HCT116 (cell line): ENCODE measurements around the gene NCBP3. TPM values are rescaled to one million over a fixed set of nuclear protein-coding genes. Genes with fewer than 3 reads are reported as not detected.

Source experiments
- ATAC-seq: fragments of 200-7000 bp; cut with Tn5 transposase; 2 replicates; pipeline ENCODE4 v1.9.1; 2020; ENCODE audit warnings: mild to moderate bottlenecking, moderate library complexity
- BruUV-seq: library from RNA; stranded (reverse); fragments of 400-500 nt; replicated peaks from 2 replicates; lab custom pipeline; 2021; lab: Mats Ljungman, UMichigan
- CTCF ChIA-PET: fragments of 300-600 bp; sonication (Branson Sonifier 250); formaldehyde crosslinking; loops from one replicate; lab custom pipeline; 2021; ENCODE audit warnings: antibody characterized with exemption; lab: Charles Lee
- POLR2A ChIA-PET: fragments of 300-600, 350-600 bp; sonication (Branson Sonifier 250); formaldehyde crosslinking; loops from one replicate; lab custom pipeline; 2021; ENCODE audit warnings: antibody characterized with exemption; lab: Charles Lee
- RAD21 ChIA-PET, 2 experiments: fragments of 300-600 bp; sonication (Branson Sonifier 250); formaldehyde crosslinking; loops; one replicate each; lab custom pipeline; 2023; ENCODE audit warnings: low total read pairs in 2 of 2; ENCODE audit not compliant: uncharacterized antibody in 2 of 2, unreplicated experiment in 2 of 2, low non-redundant PET in 1 of 2; lab: Charles Lee
- DNase-seq: peaks from one replicate; pipeline ENCODE4 v3.0.0-alpha.2; 2010; ENCODE audit warnings: low read depth, low spot score
- H2AFZ ChIP-seq: fragments of 200-600 bp; shearing (Covaris generic), sonication (generic); 2 replicates; pipeline ENCODE4 v1.6.1; 2017; ENCODE audit warnings: low read depth, mixed run types, mixed read lengths, antibody characterized with exemption, low read length; ENCODE audit not compliant: poor library complexity, severe bottlenecking
- H3K27ac ChIP-seq: 2 replicates; pipeline ENCODE4 v1.5.1; 2012; ENCODE audit warnings: low read depth, low read length
- H3K27me3 ChIP-seq: fragments of 200-600 bp; sonication (generic); 2 replicates; pipeline ENCODE4 v1.6.1; 2016; ENCODE audit warnings: mixed run types, low read length, mixed read lengths; ENCODE audit not compliant: insufficient read depth
- H3K36me3 ChIP-seq, 2 experiments: fragments of 200-500 bp in 1 of 2; fragments of 200-600 bp in 1 of 2; sonication (Bioruptor generic) in 1 of 2; sonication (generic) in 1 of 2; 2 replicates each; pipeline versions ENCODE4 v1.5.1 to v1.6.1; 2014 to 2016; ENCODE audit warnings: low read length in 2 of 2, inconsistent platforms in 1 of 2, mixed read lengths in 1 of 2, mixed run types in 1 of 2; ENCODE audit not compliant: insufficient read depth in 2 of 2, control insufficient read depth in 1 of 2
- H3K4me1 ChIP-seq, 2 experiments: fragments of 200-600 bp in 1 of 2; sonication (generic) in 1 of 2; 2 replicates each; pipeline versions ENCODE4 v1.5.1 to v1.6.1; 2012 to 2017; ENCODE audit warnings: low read length in 2 of 2, inconsistent platforms in 1 of 2, mild to moderate bottlenecking in 1 of 2, mixed read lengths in 1 of 2, mixed run types in 1 of 2, moderate library complexity in 1 of 2; ENCODE audit not compliant: insufficient read depth in 2 of 2, control insufficient read depth in 1 of 2
- H3K4me2 ChIP-seq: fragments of 200-600 bp; sonication (generic); 2 replicates; pipeline ENCODE4 v1.6.1; 2017; ENCODE audit warnings: mixed run types, low read length, mixed read lengths
- H3K4me3 ChIP-seq, 2 experiments: fragments of 200-600 bp in 1 of 2; sonication (generic) in 1 of 2; replicated peaks in 1 of 2; 2 replicates each; pipeline ENCODE4 v1.5.1; 2011 to 2016; ENCODE audit warnings: low read length in 2 of 2, control low read depth in 1 of 2, low read depth in 1 of 2, mild to moderate bottlenecking in 1 of 2, mixed read lengths in 1 of 2, mixed run types in 1 of 2
- H3K79me2 ChIP-seq: fragments of 200-600 bp; sonication (generic); 2 replicates; pipeline ENCODE4 v1.6.1; 2017; ENCODE audit warnings: mild to moderate bottlenecking, mixed run types, low read length, moderate library complexity, mixed read lengths; ENCODE audit not compliant: insufficient read depth
- H3K9ac ChIP-seq: fragments of 200-600 bp; sonication (generic); 2 replicates; pipeline ENCODE4 v1.6.1; 2016; ENCODE audit warnings: low read length, mixed read lengths
- H3K9me2 ChIP-seq: fragments of 200-600 bp; sonication (generic), shearing (Covaris generic); 2 replicates; pipeline ENCODE4 v1.6.1; 2017; ENCODE audit warnings: mixed run types, mild to moderate bottlenecking, moderate library complexity; ENCODE audit not compliant: insufficient read depth
- H3K9me3 ChIP-seq, 2 experiments: fragments of 200-500 bp in 1 of 2; fragments of 200-600 bp in 1 of 2; sonication (Bioruptor generic) in 1 of 2; sonication (generic) in 1 of 2; 2 replicates each; pipeline ENCODE4 v1.6.1; 2014 to 2017; ENCODE audit warnings: low read length in 2 of 2, mixed read lengths in 2 of 2, inconsistent platforms in 1 of 2, low read depth in 1 of 2, mild to moderate bottlenecking in 1 of 2, mixed run types in 1 of 2, moderate library complexity in 1 of 2; ENCODE audit not compliant: control insufficient read depth in 1 of 2, insufficient read depth in 1 of 2
- H4K20me1 ChIP-seq: fragments of 200-600 bp; sonication (generic), shearing (Covaris generic); 2 replicates; pipeline ENCODE4 v1.6.1; 2017; ENCODE audit warnings: mixed run types, mild to moderate bottlenecking, moderate library complexity; ENCODE audit not compliant: insufficient read depth
- ATF3 ChIP-seq: IDR thresholded peaks from 2 replicates; pipeline ENCODE4 v1.6.1; 2012
- CBX3 ChIP-seq: IDR thresholded peaks from 2 replicates; pipeline ENCODE4 v1.6.1; 2012; ENCODE audit warnings: low read depth
- CTCF ChIP-seq, 3 experiments: fragments of 200-600 bp in 1 of 3; sonication (generic) in 1 of 3; IDR thresholded peaks in 2 of 3; conservative IDR thresholded peaks in 1 of 3; 2 replicates each; pipeline ENCODE4 v1.5.1; 2012 to 2017; ENCODE audit warnings: low read depth in 2 of 3, low read length in 2 of 3, antibody characterized with exemption in 1 of 3, borderline replicate concordance in 1 of 3, control low read depth in 1 of 3, mild to moderate bottlenecking in 1 of 3, mixed read lengths in 1 of 3, mixed run types in 1 of 3, moderate library complexity in 1 of 3; ENCODE audit not compliant: insufficient read depth in 1 of 3
- EGR1 ChIP-seq: IDR thresholded peaks from 2 replicates; pipeline ENCODE4 v1.6.1; 2012; ENCODE audit warnings: low read depth
- EZH2phosphoT487 ChIP-seq: fragments of 200-600 bp; IDR thresholded peaks from 2 replicates; pipeline ENCODE4 v1.6.1; 2018; ENCODE audit warnings: antibody characterized with exemption, borderline replicate concordance
- POLR2A ChIP-seq: IDR thresholded peaks from 2 replicates; pipeline ENCODE4 v1.7.0; 2011; ENCODE audit warnings: borderline replicate concordance; ENCODE audit not compliant: insufficient read depth, insufficient read length; ENCODE audit errors: extremely low read depth
- RAD21 ChIP-seq: IDR thresholded peaks from 2 replicates; pipeline ENCODE4 v1.6.1; 2012; ENCODE audit warnings: low read depth, mild to moderate bottlenecking
- YY1 ChIP-seq: IDR thresholded peaks from 2 replicates; pipeline ENCODE4 v1.6.1; 2011; ENCODE audit warnings: low read length, low read depth, moderate library complexity, mild to moderate bottlenecking; ENCODE audit not compliant: insufficient replicate concordance; ENCODE audit errors: extremely low read depth
- ZNF274 ChIP-seq: fragments of 200-500 bp; sonication (Bioruptor generic); IDR thresholded peaks from 2 replicates; pipeline ENCODE4 v1.6.1; 2014; ENCODE audit warnings: mild to moderate bottlenecking, low read depth, low read length, inconsistent platforms
- intact Hi-C: fragments of 100-400 bp; cut with micrococcal nuclease; formaldehyde crosslinking; loops from 2 replicates; pipeline ENCODE4 v1.10.0; 2022
- total RNA-seq: library from RNA; stranded (reverse); gene quantifications from one replicate; pipeline ENCODE4 v1.2.1, GENCODE V29; 2021; ENCODE audit not compliant: unreplicated experiment

Gene NCBP3
- total RNA-seq, 1 experiment from 2014 or later: 46.5 TPM

GRCh38 chr17:3890878-3891219, 44.8 kb upstream of the NCBP3 start:
- ATAC-seq (no peak), DNase-seq (no peak)
- Histone ChIP-seq H3K27me3 (no peaks in the 10 kb centered on the region), H3K9me3 (no peaks in the 10 kb centered on the region), H3K79me2 (peaks cover 16% of the 10 kb centered on the region; the same call in 1 of the 2 replicates), H4K20me1 (no peaks in the 10 kb centered on the region), H3K36me3 (no peaks in the 10 kb centered on the region), H3K4me2 (peak overlapping the region; percentile 89), H3K4me1 (peaks cover 68 to 88% of the 10 kb centered on the region in 2 experiments), H3K27ac (peak overlapping the region; percentile 83), H2AFZ (no peak overlapping the region), H3K9me2 (no peaks in the 10 kb centered on the region), H3K9ac (peak overlapping the region; percentile 63), H3K4me3 (peak overlapping the region in 1 of 2 experiments; percentile 53; a peak in 1 of 4 replicates)
- CTCF ChIA-PET: interaction anchor here (1.3 to 1.6 kb wide), 3 partner anchors 45 to 153 kb away, joined by 7 to 9 read pairs (median 8); partner anchors contain the start of gene NCBP3
- TF ChIP-seq YY1 (no peak), EGR1 (no peak), EZH2phosphoT487 (no peak), CTCF (IDR thresholded peaks at IDR 0.05 in 2 of 3, conservative IDR thresholded peaks at IDR 0.05 in 1 of 3; ENCODE audit: borderline replicate concordance in 1 of 3, insufficient read depth in 1 of 3, low read depth in 2 of 3, low read length in 2 of 3) (no peak), CBX3 (no peak), ZNF274 (no peak), RAD21 (no peak), POLR2A (no peak), ATF3 (no peak)
- intact Hi-C loops: no loop called here
- POLR2A ChIA-PET: no interaction called here
- RAD21 ChIA-PET: no interaction called here
- BruUV-seq: no TSS peak
